Activated CD8-positive, alpha-beta memory T cell treated with anti-CD3 and anti-CD28 coated beads for 4 hours (primary cell): ENCODE measurements around the gene SCG3.
"Not testable (repeated sequence)": the region's sequence is repeated elsewhere in the genome, so short reads cannot be mapped to it uniquely, and the experiment has no call there.

ENCODE experiments used
- DNase-seq, 2 donors: peaks; one replicate each; pipeline ENCODE4 v3.0.0-alpha.2; 2020; ENCODE audit warnings: low read depth in 2 of 2

The SCG3 gene

DNA sequence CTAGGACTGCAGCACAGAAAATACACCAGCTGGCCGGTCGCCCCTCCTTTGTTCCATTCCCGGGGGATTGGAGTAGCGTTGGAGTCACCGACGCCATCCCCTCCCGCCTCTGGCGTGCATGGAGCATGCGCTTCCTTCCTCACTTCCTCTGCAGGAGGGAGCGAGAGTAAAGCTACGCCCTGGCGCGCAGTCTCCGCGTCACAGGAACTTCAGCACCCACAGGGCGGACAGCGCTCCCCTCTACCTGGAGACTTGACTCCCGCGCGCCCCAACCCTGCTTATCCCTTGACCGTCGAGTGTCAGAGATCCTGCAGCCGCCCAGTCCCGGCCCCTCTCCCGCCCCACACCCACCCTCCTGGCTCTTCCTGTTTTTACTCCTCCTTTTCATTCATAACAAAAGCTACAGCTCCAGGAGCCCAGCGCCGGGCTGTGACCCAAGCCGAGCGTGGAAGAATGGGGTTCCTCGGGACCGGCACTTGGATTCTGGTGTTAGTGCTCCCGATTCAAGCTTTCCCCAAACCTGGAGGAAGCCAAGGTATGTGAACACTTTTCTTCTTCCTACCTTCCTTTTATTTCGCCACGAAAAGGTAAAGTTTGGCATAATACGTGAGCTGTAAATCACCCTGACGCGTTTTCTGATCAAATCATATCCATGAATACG lies at the start of gene SCG3:
Gene SCG3, plus strand, starts transcription at position 201 of the 661 bp plus-strand sequence. Its CDS starts 253 bp downstream, at position 454.
- no peak for DNase-seq

DNA sequence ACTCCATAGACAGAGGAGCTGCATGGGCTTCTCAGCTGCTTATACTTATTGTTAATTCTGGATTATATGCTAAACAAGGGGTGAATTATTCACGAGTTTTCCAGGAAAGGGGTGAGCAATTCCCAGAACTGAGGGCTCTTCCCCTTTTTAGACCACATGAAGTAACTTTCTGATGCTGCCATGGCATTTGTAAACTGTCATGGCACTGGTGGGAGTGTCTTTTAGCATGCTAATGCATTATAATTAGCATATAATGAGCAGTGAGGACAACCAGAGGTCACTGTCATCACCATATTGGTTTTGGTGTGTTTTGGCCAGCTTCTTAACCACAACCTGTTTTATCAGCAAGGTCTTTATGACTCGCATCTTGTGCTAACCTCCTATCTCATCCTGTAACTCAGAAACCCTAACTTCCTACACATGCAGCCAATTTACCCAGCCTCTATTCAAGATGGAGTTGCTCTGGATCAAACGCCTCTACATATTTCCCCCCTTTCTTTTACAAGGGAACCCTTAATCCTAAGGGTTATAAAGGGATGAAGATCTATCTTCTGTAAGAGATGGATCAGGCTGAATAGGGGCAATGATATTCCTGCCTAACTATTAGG lies 46.6 kb upstream of the SCG3 start:
- no peak for DNase-seq

DNA sequence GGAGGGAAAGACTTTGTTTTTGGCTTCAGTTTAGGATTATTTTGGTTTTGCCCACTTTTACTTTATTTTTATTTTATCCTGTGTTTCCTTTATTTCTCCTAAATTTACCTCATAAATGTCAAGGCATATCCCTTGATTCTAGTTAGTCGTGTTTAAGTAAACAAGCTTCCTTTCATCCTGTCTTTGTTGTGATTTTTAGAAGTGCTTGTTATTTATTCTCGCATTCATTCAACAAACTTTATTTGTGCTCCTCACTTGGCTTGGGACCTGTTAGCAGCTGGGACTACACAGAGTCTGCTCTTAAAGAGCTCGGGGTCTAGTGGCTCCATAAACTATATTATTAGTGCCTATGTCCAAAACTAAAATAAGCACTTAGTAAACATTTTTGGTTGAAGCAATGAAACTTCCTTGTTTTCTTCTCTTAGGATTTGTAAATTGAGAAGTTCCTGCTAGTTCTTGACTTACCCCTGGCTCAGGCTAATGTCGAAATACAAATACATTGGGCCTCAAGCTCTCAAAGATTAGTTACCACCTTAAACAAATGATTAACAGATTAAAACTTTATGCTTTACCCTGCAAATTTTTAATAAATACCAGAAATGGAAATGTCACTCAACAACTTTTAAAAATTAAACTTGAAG lies 39.7 kb upstream of the SCG3 start:
- no peak for DNase-seq

DNA sequence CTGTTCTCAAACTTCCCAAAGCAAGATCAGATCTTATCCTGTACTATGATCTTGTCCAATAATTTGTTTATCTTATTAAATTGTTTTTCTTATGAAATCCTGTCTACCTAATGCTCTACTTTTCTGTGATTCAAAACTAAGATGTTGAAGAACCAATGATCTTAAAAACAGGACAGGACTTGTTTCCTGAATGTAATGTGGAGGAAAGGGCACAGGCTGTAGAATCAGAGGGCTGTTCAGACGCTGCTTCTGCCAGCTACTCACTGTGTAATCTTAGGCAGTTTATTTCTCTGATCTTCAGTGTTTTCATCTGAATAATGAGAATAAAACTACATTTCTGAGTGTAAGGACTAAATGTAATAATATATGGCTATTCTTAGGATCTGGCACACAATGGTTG lies 38.6 kb upstream of the SCG3 start:
- DNase-seq: no peak

DNA sequence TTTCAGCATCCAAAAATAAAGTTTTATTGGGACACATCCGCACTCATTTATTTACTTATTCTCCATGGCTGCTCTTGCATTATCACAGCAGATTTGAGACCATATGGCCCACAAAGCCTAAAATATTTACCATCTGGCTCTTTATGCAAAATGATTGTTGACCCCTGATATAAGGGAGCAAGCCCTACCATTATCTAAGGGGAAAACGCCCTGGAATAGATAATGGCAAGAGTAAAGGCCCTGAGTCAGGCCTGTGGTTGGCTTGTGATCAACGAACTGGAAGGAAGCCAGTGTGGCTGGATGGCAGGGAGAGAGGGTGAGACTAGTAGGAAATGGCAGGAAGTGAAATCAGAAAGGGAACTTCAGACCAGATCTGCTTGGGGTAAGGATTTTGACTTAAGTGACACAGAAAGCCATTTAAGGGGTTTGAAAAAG lies 34.2 kb upstream of the SCG3 start:
- DNase-seq: no peak

DNA sequence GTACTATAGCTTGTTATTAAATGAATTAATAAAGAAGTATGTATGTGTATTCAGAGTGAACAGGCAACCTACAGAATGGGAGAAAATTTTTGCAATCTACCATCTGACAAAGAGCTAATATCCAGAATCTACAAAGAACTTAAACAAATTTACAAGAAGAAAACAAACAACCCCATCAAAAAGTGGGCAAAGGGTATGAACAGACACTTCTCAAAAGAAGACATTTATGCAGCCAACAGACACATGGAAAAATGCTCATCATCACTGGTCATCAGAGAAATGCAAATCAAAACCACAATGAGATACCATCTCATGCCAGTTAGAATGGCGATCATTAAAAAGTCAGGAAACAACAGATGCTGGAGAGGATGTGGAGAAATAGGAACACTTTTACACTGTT lies 33.2 kb upstream of the SCG3 start:
- DNase-seq: not testable (repeated sequence)

DNA sequence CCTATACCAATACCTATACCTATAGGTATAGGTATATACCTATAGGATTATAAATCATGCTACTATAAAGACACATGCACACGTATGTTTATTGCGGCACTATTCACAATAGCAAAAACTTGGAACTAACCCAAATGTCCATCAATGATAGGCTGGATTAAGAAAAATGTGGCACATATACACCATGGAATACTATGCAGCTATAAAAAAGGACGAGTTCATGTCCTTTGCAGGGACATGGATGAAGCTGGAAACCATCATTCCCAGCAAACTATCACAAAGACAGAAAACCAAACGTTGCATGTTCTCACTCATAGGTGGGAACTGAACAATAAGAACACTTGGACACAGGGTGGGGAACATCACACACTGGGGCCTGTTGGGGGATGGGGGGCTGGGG lies 32.7 kb upstream of the SCG3 start:
- not testable (repeated sequence) for DNase-seq

DNA sequence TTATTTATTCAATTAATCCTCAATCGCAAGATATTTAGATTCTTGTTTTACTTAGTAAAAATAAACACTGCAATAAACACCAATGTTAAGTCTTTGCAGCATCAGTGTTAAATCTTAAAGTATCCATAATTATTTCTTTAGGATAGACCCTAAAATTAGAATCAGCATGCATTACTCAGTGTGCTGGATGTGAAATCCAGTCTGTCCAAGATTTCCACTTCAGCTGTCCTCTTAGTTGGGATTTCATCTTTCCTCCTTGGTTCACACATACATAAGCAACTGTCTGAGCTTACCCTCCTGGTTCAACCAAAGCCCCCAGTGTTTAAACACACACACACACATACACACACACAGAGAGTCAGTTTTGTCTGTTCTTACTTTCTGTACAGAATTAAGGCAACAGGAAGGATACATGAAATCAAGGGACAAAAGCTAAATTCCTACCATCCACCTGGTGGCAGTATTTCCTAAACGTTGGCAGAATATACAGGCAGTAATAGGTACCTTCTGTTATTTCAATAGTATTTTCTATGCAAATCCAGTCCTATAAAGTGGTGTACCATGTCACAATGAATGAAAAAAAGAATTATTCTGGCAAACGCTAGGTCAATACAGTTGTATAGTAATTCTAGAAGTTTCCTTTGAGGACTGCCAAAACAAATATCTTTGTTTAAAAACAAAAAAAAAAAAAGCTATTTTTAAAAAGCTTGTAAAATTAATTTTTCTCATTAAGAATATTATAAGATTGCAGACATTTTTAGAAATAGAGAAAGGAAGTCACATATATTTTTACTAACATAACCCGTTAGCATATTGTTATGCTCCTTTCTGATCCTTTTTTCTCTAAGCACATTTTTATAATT lies 31.4 kb upstream of the SCG3 start:
- peak; percentile 3 to 8 for DNase-seq

DNA sequence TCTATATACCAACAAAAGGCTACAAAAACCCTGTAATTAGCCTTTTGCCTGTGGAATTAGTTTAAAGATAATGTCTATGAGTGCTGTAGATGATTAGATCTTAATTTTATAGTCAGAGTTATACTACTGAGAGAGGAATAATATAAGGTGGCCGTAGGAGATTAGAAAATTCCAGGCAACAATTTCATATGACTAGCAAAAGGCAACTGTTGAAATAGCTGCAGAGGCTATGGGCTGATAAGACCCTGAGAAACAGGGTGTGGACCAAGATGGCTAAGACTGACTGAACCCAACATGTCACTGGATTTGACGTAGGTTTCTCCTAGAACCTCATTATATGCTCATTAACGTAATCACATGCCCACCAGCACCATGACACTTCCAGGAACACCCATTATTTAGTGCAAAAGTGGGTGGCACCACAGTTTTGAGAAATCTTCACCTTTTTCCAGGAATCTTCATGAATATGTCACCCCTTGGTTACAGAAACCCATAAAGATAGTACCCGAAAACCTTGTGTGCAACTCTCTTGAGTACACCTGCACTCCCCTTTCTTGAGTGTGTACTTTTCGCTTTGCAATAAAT lies 29.1 kb upstream of the SCG3 start:
- no peak for DNase-seq

DNA sequence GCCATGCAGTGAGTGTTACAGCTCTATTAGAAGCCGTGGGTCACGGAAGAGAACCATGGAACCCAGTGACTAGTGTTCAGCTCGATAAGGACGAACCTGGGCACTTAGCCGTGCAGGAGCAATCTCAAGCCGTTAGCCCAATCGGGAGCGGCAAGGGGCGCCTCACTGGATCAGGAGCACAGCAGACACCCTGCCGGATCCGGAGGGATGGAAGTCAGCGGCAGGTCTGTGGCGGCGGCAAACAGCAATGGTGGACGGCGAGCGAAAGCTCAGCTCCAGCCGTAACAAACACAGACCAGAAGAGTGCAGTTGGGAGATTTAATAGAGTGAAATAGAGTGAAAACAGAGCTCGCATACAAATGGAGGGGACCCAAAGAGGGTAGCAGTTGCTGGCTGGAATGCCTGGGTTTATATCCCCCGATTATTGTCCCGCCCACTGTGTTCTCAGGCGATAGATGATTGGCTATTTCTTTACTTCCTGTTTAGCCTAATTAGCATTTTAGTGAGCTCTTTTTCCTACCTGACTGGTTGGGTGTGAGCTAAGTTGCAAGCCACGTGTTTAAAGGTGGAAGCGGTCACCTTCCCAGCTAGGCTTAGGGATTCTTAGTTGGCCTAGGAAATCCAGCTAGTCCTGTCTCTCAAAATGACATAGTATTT lies 25.8 kb upstream of the SCG3 start:
- not testable (repeated sequence) for DNase-seq

DNA sequence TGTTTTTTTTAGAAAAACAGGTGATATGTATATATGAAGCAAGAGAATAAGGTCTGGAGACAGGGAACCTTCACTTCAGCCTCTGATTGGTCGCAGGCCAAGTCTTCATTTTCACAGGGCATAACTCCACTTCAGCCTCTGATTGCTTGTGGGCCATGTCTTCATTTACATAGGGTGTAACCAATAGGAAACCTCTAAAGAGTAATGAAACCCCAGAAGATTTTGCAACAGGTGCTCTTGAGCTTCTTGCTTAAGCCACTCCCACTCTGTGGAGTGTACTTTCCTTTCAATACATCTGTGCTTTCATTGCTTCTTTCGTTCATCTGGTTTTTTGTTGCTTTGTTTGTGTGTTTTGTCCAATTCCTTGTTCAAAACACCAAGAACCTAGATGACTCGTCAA lies 22.6 kb upstream of the SCG3 start:
- DNase-seq: no peak

DNA sequence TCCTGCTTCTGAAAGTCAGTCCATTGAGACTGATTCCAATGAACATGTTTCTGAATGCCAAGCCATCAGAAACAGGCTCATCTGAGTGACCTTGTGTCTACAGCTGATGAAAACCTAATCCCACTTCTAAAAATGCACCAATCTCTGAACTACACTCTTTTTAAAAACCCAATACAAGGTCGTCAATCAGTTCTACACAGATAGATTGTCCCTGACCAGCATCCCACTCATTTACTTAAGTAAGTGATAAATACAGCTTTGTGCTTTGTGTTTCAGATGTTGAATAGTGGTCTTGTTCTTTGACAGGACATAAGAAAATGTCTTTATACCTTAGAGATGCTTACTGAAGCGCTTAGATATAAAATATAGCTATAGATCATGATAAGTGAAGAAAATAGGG lies 20.2 kb upstream of the SCG3 start:
- no peak for DNase-seq

DNA sequence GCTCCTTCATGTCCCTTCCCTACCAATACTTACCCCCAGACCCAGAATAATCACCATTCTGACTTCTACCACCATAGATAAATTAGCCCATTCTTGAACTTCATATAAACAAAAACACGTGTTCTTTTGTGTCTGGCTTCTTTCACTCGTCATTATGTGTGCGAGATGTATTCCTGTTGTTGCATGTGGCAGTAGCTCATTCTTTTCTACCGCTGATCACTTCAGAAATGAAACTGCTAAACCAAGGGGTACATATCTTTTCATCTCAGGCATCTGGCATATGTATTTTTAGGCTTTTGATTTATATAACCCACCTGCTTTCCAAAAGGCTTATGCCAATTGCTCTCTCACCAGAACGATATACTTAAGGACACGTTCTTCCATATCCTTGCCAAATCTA lies 13.8 kb upstream of the SCG3 start:
- no peak for DNase-seq

DNA sequence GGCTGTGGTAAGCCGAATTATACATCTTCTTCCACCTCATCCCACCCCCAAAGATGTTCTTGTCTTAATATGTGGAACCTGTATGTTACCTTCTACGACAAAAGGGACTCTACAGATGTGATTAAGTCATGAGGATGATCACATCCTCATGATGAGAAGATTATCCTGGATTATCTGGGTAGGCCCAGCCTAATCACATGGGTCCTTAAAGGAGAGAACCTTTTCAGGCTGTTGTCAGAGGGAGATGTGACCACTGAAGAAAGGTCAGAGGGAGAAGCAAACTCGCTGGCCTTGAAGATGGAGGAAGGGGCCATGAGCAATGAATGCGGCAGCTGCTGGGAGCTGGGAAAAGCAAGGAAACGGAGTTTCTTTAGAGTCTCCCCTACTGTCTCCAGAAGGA lies 12.9 kb upstream of the SCG3 start:
- no peak for DNase-seq

DNA sequence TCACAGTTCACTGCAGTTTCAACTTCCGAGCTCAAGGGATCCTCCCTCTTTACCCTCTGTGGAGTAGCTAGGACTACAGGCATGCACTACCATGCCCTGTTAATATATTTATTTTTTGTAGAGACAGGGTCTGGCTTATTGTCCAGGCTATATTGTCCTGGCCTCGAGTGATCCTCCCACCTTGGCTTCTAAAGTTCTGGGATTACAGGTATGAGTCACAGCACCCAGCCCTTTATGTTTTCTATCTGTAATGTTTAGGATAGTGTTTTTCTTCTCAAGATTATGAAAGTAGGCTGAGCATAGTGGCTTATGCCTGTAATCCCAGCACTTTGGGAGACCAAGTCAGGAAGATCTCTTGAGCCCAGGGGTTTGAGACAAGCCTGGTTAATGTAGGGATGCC lies 11.9 kb upstream of the SCG3 start:
- no peak for DNase-seq

DNA sequence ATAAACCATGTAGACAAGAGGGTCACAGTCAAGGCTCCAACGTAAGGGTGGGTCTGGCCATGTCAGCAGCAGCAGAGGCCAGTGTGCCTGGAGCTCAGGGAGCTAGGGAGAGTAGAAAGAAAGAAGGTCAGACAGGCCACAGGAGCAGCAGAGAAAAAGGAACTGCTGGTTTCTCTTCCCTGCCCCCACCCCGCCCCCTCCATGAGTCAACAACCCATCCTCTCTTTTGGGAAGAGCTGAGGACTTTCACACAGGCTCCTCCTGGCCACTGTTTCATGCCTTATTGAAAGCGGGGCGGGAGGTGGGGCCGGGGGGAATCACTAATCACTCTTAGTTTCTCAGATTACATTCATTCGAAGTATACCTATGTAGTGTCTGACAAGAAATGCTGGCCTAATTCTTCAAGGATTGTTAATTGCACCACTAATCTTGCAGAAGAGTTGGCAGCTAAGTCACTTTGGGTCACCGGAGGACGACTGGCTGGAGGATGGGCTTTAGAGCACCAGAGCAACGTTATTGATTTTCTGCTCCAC lies 9.1 kb upstream of the SCG3 start:
- no peak for DNase-seq

DNA sequence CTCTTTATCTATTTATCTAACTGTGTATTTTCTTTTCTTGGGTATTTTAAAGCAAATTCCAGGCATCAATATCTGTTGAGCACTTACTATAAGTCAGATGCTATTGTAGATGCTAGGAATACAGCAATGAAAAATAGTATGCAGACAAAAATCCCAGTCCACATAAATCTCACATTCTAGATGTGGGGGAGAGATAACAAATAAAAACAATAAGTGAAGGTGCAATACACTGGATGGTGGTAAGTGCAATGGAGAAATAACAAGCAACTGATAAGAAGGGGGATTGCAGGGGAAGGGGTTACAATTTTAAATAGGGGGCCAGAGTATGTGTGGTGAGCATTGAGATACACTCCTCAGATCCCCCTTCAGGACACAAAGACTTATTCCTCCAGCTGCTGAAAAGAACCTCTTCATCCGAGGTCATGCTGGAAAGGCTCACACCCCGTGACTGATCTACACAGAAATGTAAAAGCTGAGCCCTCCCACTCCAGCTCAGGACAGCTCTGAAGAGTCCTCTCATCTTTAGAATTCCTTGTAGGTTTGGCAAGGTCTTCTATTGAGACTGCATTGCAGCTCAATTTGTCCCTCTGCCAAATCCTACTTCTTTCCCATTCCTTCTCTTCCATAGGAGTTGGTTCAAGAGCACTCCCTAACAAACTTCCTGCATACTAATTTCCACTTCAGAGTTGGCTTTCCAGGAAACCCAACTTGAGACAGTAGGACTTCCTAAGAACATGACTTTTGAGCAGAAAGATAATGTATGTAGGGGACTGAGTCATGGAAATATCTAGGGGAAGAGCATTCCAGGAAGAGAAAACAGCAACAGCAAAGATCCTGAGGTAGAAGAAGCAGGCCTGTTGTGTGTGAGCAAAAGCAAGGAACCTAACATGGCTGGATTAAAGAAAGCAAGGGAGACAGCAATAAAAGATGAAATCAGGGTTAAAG lies 8.1 kb upstream of the SCG3 start:
- DNase-seq: no peak

DNA sequence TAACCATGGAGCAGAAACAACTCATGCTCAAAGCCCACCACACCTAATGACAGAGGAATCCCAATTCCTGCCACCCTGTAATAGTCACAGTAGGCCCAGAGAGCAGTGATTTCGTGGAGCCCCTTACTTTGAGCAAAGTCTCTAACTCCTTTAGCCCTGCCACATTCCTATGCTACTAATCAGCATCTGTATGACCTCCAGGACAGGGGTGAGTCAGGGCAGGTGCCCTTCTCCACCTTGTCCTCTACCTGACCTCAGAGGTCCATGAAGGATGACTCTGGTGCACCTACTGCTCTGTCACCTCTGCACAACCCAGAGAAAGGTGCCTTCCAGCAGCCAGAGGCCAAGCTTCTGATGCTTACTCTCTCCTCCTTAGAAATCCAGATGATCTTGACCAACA lies 6.1 kb upstream of the SCG3 start:
- DNase-seq: no peak

DNA sequence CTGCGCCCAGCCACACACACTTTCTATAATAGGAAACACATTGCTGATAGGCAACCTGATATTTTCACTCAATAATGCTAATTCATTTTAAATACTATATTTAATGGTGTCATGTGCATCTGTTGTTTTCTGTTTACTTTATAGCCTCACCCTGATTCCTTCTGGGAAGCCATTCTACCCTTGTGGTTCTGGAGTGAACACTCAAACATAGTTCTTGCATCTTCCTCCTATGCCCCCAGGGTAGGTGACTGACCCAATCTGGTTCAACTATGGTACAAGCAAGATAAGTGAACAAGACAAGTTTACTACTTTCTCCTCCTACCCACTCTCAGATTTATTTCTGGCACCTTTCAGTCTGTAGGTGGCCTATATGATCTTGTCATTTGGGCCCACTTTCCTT lies 4.3 kb upstream of the SCG3 start:
- no peak for DNase-seq

DNA sequence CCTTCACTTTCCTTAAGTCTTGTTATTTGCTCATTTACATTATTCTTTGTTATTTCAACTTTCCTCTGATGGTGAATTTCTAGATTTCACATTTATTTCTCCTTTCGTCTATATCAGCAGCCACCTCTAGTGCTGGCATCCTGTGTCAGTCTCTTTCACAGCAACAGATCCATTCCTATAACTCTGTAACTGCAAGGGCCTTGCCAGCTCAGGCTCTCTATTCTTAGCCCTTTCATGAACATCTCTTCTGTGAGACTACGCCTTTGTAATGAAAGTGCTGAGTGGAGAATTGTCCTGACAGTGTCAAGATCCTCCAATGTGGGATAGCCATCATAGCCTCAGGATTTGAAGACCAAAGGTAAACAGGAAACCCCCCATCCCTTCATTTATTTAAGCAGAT lies 3.9 kb upstream of the SCG3 start:
- DNase-seq: no peak
